Hematopoietic multipotent progenitor cell treated with erythropoietin and hydrocortisone succinate and interleukin-3 and kit ligand, for 6 days (in vitro differentiated cells): ENCODE data around the gene ANKDD1B.

Experiments used
- DNase-seq: peaks from one replicate; pipeline ENCODE4 v3.0.0-alpha.2; 2015

ANKDD1B gene

DNA sequence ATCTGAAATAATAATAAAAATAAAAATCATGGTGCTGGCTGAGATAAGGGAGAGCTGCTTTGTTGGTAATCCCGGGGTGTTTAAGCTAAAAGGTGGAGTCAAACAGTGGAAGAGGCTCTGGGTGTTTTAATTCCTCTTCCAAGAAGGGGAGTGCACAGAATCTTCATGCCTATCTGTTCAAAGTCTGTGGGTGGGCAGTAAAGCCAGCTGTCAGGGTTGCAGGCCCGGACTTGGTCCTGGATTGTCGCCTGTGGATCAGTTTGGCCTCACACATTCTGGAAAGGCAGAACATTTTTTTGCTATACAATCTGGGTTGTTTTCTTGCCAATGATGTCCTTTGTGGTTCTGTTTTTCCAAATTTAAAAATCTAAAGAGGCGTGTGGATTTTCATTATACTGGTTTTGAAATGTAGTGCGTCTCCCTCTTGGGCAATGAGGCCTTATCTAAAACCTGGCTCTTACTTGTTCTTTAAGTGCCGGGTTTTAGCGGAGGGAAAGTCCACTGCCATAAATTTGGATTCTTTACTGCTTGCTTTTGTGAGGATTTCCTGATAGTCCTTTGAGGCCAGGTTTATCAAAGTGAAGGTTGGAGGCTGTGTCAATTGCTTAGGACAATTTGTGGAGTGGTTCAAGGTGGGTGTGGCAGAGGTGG, 5.8 kb downstream of the ANKDD1B start:
- DNase-seq: no peak

DNA sequence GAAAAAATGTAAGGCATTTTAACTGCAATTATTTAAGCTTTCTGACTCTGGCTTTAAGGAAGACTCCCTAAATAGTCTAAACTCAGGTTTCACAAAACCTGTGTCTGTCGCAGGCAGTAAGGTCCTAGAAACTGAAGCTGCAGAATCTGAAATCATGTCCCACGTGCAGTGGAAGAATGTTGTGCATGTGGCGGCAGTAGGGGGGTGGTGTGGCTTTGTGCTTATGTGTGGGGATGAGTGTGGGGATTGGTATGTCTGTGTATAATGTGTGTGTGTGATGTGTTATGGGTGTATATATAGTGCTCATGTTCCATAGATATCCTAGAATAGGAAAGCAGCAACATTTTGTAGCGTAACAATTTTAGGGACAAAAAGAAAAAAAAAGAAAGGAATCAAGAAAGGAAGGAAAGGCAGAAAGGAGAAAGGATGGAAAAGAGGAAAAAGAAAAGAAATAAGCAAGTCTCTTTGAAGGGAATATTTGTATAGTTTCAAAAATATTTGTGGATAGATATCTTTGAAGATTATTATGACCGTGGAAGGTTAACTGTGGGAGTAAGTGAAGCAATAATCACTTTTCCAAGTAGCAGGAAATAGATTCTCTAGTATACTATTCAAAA, 6.6 kb downstream of the ANKDD1B start:
- no peak for DNase-seq

GRCh38 chr5:75620184-75620959, 9.1 kb downstream of the ANKDD1B start:
- peak; percentile 55 for DNase-seq

DNA sequence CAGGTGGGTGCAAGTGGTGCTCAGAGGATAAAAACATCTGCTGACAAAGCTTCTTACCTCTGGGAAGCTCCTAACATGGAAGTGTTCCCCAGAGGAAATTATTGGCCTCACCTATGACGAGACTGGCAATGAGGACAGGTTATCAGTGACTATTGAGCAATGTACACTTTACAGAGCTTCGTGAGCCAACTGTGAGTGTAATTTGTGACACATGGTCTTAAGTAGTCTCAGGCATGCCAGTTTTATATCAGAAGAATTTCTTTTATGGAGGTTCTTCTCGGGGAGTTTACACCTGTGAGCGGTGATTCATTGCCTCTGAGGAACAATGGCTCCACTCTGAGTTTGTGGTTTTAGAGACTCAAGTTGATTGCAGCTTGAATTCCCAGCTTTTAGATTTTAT, 11.3 kb downstream of the ANKDD1B start:
- no peak for DNase-seq

GRCh38 chr5:75623846-75624245, 12.6 kb downstream of the ANKDD1B start:
- no peak for DNase-seq

DNA sequence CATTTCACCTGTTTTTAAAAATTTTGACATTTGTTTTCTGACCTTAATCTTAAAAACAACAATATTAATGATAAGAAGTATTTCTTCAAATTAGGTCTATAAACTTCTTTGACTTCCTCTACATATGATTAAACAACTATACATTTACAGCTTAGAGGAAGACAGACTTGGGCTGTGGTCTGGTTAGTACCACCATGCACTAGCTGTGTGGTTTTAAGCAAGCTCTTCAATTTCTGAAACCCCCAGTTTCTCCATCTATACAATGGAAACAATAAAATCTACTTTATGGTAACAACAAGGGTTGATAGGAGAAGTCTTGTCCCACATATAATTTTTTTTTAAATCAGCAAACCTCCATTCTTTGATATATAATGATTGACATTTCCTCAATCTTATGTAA, 15.7 kb downstream of the ANKDD1B start:
- no peak for DNase-seq

- no peak for DNase-seq
Measured at GRCh38 chr5:75627801-75628200, 16.5 kb downstream of the ANKDD1B start.

- no peak for DNase-seq
Measured at GRCh38 chr5:75630875-75631274, 19.6 kb downstream of the ANKDD1B start.

GRCh38 chr5:75632321-75632720, 21.1 kb downstream of the ANKDD1B start:
- no peak for DNase-seq

GRCh38 chr5:75637949-75638348, 26.7 kb downstream of the ANKDD1B start:
- no peak for DNase-seq

DNA sequence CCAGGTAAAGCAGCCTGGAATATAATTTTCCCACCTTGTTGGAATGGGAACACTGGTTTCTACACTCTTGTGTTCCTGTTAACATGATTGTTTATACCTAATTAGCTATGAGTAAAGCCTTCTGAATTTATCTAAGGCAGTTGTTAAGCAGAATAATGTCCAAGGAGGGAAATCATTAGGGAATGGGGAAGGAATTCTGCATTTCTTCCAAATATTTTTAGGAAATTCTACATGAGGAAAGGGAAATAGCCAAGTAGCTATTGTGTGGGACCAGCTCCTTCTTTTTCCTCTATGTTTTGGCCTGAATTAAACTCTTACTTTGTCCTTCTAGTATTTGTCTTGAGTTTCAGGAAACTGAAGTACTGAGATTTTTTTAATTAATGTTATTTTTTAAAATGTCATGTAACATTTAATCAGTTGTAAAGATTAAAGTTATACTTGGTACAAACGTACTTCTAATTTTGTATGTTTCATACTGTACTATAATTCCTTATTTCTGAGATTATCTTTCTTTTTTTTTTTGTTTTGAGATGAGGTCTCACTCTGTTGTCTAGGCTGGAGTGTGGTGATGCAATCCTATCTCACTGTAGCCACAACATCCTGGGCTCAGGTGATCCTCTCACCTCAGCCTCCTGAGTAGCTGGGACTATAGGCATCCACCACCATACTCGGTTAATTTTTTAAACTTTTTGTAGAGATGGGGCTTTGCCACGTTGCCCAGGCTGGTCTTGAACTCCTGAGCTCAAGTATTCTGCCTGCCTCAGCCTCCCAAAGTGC, 28.5 kb downstream of the ANKDD1B start:
- no peak for DNase-seq

DNA sequence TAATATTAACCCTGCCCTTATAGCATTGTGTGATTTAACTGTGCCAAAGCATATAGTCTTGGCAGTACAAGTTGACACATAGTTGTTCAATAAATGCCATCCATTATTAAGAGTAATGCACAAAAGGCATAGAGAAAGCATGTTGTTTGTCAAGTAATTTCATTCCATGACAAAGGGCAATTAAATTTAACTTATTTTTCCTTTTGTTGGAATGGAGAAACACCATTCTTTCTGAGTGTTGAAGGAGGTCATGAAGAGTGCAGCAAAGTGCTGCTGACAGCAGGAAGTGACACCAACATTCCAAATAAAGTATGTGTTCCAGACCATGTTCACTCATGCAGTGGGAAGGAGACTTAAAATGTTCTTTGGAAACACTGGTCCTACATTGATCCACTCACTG, 29.1 kb downstream of the ANKDD1B start:
- no peak for DNase-seq

DNA sequence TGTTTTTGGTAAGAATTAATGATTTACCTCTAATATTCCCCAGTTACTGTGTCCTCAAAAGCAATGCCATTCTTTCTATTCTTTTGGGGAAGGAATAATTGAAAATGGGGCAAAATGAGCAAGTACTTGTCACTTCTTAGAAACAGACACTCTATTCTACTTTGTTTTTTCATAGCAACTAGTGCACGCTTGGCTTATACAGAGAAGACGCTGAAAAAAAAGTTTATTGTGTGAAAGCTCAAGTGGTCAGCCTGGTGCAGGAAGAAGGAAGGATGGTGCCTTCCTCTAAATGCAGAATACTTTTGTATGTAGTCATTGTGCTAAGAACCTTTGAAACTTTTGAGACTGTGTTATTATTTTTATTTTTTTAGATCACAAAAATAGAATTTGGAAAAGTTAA, 29.6 kb downstream of the ANKDD1B start:
- no peak for DNase-seq

- no peak for DNase-seq
Measured at GRCh38 chr5:75648712-75649111, 37.5 kb downstream of the ANKDD1B start.

DNA sequence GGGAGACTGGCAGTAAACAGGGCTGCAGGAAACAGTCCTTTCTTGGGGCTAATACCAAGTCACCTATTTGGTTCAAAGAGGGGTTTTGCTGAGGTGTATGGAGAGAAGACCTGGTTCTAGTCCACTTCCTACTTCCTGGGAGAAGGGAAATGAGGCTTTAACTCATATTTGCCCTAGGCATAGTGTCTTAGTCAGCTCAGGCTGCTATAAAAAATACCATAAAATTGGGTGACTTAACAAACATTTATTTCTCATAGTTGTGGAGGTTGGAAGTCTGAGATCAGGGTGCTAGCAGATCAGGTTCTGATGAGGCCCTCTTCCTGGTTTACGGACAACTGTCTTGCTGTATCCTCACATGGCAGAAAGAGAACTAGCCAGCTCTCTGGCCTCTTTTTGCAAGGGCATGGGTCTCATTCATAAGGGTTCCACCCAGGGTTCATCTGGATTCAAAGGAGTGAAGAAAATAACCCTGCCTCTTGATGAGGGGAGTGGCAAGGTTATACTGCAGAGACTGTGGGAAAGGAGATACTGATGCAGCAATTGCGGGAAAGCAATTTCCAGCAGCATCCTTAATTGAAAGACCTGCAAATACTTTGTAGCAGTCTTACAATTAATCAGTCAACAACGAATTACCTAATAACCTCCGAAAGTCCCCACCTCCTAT, 40.5 kb downstream of the ANKDD1B start:
- no peak for DNase-seq

- DNase-seq: no peak
Measured at GRCh38 chr5:75653521-75653920, 42.3 kb downstream of the ANKDD1B start.

DNA sequence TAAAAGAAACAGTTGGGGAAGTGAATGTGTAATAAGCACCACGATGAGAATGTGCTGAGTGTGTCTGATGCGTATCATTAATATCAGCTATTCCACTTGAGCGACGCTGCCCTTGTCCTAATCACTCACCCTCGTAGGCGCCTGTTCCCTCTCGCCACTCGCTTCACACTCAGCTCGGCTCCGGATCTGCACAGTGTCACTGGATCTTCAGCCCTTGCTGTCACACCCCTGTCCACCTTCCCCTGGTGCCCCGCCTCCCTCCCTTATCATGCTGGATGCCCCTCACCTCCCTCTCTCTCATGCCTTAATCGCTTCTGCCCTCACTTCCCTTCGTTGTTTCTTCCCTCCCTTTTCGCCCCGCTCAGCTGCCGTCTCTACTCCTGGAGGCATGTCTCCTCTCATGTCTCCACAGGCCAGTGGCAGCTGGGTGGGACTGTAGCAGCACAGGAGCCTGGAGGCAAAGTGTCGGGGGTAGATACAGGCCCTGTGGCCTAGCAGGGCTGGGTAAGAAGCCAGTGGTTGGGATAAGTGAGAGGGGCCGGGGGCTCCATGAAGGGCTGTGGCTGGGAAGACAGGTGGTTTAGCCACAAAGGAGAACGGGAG, 43.5 kb downstream of the ANKDD1B start:
- no peak for DNase-seq

- peak; percentile 19 for DNase-seq
Measured at GRCh38 chr5:75656311-75657003, 45.2 kb downstream of the ANKDD1B start.

- DNase-seq: no peak
Measured at GRCh38 chr5:75659791-75660450, 48.7 kb downstream of the ANKDD1B start.

DNA sequence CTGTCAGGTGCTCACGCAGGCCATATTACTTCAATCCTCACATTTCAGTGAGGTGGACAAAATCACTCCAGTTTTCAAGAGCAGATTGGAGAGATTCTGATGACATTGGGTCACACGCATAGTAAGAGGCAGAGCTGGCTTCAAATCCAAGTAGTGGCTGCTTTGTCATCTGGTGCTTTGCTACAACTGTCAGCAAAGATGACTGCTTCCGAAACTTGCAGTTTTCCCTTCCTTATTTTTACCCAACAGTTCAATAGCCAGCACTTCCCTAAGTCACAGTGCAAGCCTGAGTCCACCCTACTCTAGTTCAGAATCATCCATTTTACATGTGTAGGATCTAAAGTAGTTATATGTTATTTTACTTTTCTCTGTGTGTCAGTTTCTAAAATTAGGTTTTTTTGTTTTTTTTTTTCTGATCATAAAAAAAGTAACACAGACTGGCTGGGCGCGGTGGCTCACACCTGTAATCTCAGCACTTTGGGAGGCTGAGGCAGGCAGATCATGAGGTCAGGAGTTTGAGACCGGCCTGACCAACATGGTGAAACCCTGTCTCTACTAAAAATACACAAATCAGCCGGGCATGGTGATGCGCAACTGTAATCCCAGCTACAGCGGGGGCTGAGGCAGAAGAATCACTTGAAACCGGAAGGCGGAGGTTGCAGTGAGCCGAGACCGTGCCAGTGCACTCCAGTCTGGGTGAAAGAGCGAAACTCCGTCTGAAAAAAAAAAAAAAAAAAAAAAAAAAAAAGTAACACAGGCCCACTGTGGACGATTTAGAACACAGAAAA, 49.6 kb downstream of the ANKDD1B start:
- no peak for DNase-seq
